Activated T-cell treated with anti-CD3 and anti-CD28 coated beads, Interleukin-2, amount 50 U/mL, for 48 hours (primary cell): ENCODE measurements around the gene C2orf69.

Experiments
- DNase-seq, 2 experiments: peaks; one replicate each; pipeline ENCODE4 v3.0.0-alpha.2; 2020

C2orf69 gene

GRCh38 chr2:199973703-199974102 lies 62.6 kb downstream of the C2orf69 start:
- DNase-seq = no peak

GRCh38 chr2:199975273-199975895 lies 64.3 kb downstream of the C2orf69 start:
- no peak for DNase-seq
